PFSK-1 (cell line): ENCODE results near the gene SH2B3.

Experiments used
- POLR2AphosphoS5 ChIP-seq: IDR thresholded peaks from 2 replicates; pipeline ENCODE4 v1.6.1; 2012; ENCODE audit warnings: low read depth, mild to moderate bottlenecking, control low read depth, low read length, moderate library complexity
- REST ChIP-seq, 2 experiments: IDR thresholded peaks; 2 replicates each; pipeline versions ENCODE4 v1.6.1 to v1.8.0; 2011 to 2012; ENCODE audit warnings: low read depth in 2 of 2, low read length in 2 of 2, control low read depth in 1 of 2, inconsistent platforms in 1 of 2, mild to moderate bottlenecking in 1 of 2, moderate library complexity in 1 of 2; ENCODE audit not compliant: insufficient read depth in 1 of 2
- SIN3A ChIP-seq: IDR thresholded peaks from 2 replicates; pipeline ENCODE4 v1.6.1; 2012; ENCODE audit warnings: mild to moderate bottlenecking, low read length, moderate library complexity, borderline replicate concordance; ENCODE audit not compliant: insufficient read depth

- TF ChIP-seq POLR2AphosphoS5 (no peak), REST (IDR thresholded peaks at IDR 0.05; ENCODE audit: insufficient read depth in 1 of 2, low read depth in 2 of 2, low read length in 2 of 2) (no peak), SIN3A (no peak)
These were observed 28.3 kb downstream of the SH2B3 start for GRCh38 chr12:111434049-111434448.
